ENCODE data around the gene PGAM4.
"Not testable (repeated sequence)": the region's sequence is repeated elsewhere in the genome, so short reads cannot be mapped to it uniquely, and the experiment has no call there.

The PGAM4 gene

DNA sequence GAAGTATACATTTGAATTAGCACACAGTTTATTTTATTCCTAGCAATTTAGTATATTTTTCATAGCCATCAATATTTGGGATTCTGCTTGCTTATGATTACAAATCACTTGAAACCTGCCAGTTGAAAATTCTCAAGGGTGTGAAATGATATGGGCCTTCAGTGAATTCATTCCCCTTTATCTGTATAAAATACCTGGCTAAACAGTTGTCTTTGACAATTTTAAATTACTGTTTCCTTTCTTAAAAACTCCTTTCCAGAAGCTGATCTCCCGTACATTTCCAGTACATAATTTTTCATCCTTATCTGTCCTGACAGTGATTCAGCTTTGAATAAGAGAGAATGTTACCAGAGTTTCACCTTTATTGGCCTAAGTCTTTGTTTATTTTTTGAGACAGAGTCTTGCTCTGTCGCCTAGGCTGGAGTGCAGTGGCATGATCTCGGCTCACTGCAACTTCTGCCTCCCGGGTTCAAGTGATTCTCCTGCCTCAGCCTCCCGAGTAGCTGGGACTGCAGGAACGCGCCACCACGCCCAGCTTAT lies 45.0 kb downstream of the PGAM4 start:
- DNase-seq: no peak

DNA sequence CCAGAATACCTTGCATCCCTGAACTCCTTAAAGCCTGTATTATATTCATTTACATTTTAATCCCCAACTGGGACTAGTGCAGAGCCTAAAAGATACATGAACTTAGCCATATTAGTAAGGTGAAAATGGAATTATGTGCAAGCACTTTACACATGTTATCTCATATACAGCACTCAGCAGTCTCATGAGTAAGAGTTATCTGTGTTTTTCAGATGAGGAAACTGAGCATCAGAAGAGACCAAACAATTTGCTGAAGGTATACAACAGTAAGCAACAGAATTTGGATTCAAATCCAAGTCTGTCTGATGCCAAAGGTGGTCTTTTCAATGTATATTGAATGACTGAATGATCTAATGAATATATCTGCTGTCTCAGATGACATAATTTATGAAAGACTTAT lies 46.7 kb downstream of the PGAM4 start:
- DNase-seq: no peak

DNA sequence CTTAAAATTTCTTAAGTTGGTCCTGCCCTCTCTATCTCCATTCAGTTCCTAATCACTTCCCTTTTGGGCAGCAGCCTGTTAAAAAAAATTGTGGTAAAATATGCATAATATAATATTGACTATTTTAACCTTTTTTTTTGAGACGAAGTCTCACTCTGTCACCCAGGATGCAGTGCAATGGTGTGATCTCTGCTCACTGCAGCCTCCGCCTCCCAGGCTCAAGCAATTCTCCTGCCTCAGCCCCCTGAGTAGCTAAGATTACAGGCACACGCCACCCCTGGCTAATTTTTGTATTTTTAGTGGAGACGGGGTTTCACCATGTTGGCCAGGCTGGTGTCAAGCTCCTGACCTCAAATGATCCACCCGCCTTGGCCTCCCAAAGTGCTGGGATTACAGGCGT lies 50.1 kb downstream of the PGAM4 start:
- DNase-seq: not testable (repeated sequence)

DNA sequence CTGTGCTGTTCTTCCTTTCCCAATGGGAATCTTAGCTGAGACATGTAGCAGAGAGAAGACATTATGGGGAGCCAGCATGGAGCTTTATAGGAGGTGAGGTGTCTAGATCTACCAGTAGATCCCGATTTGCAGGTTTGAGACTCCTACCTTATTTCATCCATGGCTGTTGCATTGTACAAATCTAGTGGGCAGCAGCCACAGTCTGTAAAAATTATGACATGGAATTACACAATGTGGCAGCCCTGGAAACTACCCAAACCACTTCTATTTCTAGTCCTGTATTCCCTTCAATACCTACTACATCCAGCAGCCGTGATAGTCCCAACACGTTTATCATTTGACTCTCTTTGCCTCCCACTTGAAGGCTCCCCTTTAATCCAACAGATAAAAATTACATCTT lies 50.9 kb downstream of the PGAM4 start:
- no peak for DNase-seq

Data from NCI-H2171 (cell line).